Measurements from ENCODE around the gene ATP11C. TPM values are rescaled to one million over a fixed set of nuclear protein-coding genes. Genes with fewer than 3 reads are reported as not detected.

ATP11C gene
- total RNA-seq, 2 donors from 2014 or later = 23.2 to 28.3 TPM

GRCh38 chrX:139881130-139881529 lies 51.7 kb downstream of the ATP11C start:
- Histone ChIP-seq H3K4me1 (replicated peaks) (no peaks in the 10 kb centered on the region), H3K4me3 (no peak overlapping the region), H3K36me3 (no peaks in the 10 kb centered on the region), H3K27ac (no peak overlapping the region), H3K27me3 (replicated peaks; ENCODE audit: insufficient read depth) (no peaks in the 10 kb centered on the region), H3K9me3 (no peaks in the 10 kb centered on the region)
- TF ChIP-seq CTCF (IDR thresholded peaks at IDR 0.05) (no peak), POLR2A (IDR thresholded peaks at IDR 0.05) (no peak), POLR2AphosphoS5 (IDR thresholded peaks at IDR 0.05) (no peak)
- DNase-seq (ENCODE audit: low spot score) = no peak
- intact Hi-C loops (cut with DNase I) = no loop called here
- WGBS = 63% methylated on average over 4 of the region's 4 CpGs

- no peaks in the 10 kb centered on the region for H3K27me3 ChIP-seq (replicated peaks; ENCODE audit: insufficient read depth)
- H3K27ac ChIP-seq = no peak overlapping the region
- no peaks in the 10 kb centered on the region for H3K9me3 ChIP-seq
- H3K4me3 ChIP-seq = no peak overlapping the region
- intact Hi-C loops (cut with DNase I) = no loop called here
- DNase-seq (ENCODE audit: low spot score) = no peak
- WGBS = 70% methylated on average over 10 of the region's 11 CpGs
- no peaks in the 10 kb centered on the region for H3K4me1 ChIP-seq (replicated peaks)
- TF ChIP-seq CTCF (IDR thresholded peaks at IDR 0.05) (no peak), POLR2A (IDR thresholded peaks at IDR 0.05) (no peak), POLR2AphosphoS5 (IDR thresholded peaks at IDR 0.05) (no peak)
- H3K36me3 ChIP-seq = no peaks in the 10 kb centered on the region
Observed at GRCh38 chrX:139877710-139878414, 55.0 kb downstream of the ATP11C start.

- no peaks in the 10 kb centered on the region for H3K9me3 ChIP-seq
- H3K4me1 ChIP-seq (replicated peaks) = no peaks in the 10 kb centered on the region
- DNase-seq (ENCODE audit: low spot score) = no peak
- no peaks in the 10 kb centered on the region for H3K27me3 ChIP-seq (replicated peaks; ENCODE audit: insufficient read depth)
- no peaks in the 10 kb centered on the region for H3K36me3 ChIP-seq
- no peak overlapping the region for H3K4me3 ChIP-seq
- no peak overlapping the region for H3K27ac ChIP-seq
- 16% methylated on average over 2 of the region's 2 CpGs for WGBS
- intact Hi-C loops (cut with DNase I) = no loop called here
- no peak for TF ChIP-seq CTCF (IDR thresholded peaks at IDR 0.05)
- no peak for TF ChIP-seq POLR2AphosphoS5 (IDR thresholded peaks at IDR 0.05)
- TF ChIP-seq POLR2A (IDR thresholded peaks at IDR 0.05) = no peak
Observed at GRCh38 chrX:139875841-139876240, 57.0 kb downstream of the ATP11C start.

- H3K36me3 ChIP-seq = no peaks in the 10 kb centered on the region
- WGBS = 75% methylated on average over 1 of the region's 1 CpG
- DNase-seq (ENCODE audit: low spot score) = no peak
- H3K27me3 ChIP-seq (replicated peaks; ENCODE audit: insufficient read depth) = no peaks in the 10 kb centered on the region
- no peak for TF ChIP-seq POLR2AphosphoS5 (IDR thresholded peaks at IDR 0.05)
- no peak for TF ChIP-seq POLR2A (IDR thresholded peaks at IDR 0.05)
- no peak for TF ChIP-seq CTCF (IDR thresholded peaks at IDR 0.05)
- H3K4me1 ChIP-seq (replicated peaks) = no peaks in the 10 kb centered on the region
- intact Hi-C loops (cut with DNase I) = no loop called here
- H3K27ac ChIP-seq = no peak overlapping the region
- no peaks in the 10 kb centered on the region for H3K9me3 ChIP-seq
- no peak overlapping the region for H3K4me3 ChIP-seq
Observed at GRCh38 chrX:139869796-139870195, 63.1 kb downstream of the ATP11C start.

GRCh38 chrX:139864640-139865039 lies 68.2 kb downstream of the ATP11C start:
- no peaks in the 10 kb centered on the region for H3K27me3 ChIP-seq (replicated peaks; ENCODE audit: insufficient read depth)

More at GRCh38 chrX:139864640-139865039, 68.2 kb downstream of the ATP11C start:
- H3K36me3 ChIP-seq = no peaks in the 10 kb centered on the region
- intact Hi-C loops (cut with DNase I) = no loop called here
- H3K4me3 ChIP-seq = no peak overlapping the region
- TF ChIP-seq POLR2AphosphoS5 (IDR thresholded peaks at IDR 0.05) (no peak), CTCF (IDR thresholded peaks at IDR 0.05) (no peak), POLR2A (IDR thresholded peaks at IDR 0.05) (no peak)
- H3K4me1 ChIP-seq (replicated peaks) = no peaks in the 10 kb centered on the region
- WGBS = 98% methylated on average over 3 of the region's 3 CpGs
- H3K27ac ChIP-seq = no peak overlapping the region
- no peak for DNase-seq (ENCODE audit: low spot score)
- H3K9me3 ChIP-seq = no peaks in the 10 kb centered on the region
